ENCODE data around the gene IL1B.

IL1B gene

GRCh38 chr2:112839407-112840067, 3.0 kb upstream of the IL1B start:
- no peaks in the 10 kb centered on the region for H3K36me3 ChIP-seq (ENCODE audit: low read length)
- no peak overlapping the region for H3K9ac ChIP-seq (ENCODE audit: low read length)
- no peak overlapping the region for H2AFZ ChIP-seq (ENCODE audit: low read depth, low read length, severe bottlenecking)
- H3K9me2 ChIP-seq (replicated peaks; ENCODE audit: insufficient read depth, low read length): no peaks in the 10 kb centered on the region
- no peaks in the 10 kb centered on the region for H3K79me2 ChIP-seq (ENCODE audit: insufficient read depth, low read length)
- H3K27me3 ChIP-seq (ENCODE audit: low read length): no peaks in the 10 kb centered on the region
- H3K4me2 ChIP-seq (ENCODE audit: low read depth, low read length, poor library complexity, severe bottlenecking): no peak overlapping the region
- H3K27ac ChIP-seq (ENCODE audit: low read depth, low read length): no peak overlapping the region
- H3F3A ChIP-seq (ENCODE audit: insufficient read depth): no peaks in the 10 kb centered on the region
- H4K20me1 ChIP-seq (ENCODE audit: low read depth, low read length): no peaks in the 10 kb centered on the region
- no peaks in the 10 kb centered on the region for H3K9me3 ChIP-seq (ENCODE audit: insufficient read depth, low read length)
- H3K4me3 ChIP-seq (ENCODE audit: insufficient read depth, low read length, poor library complexity, severe bottlenecking): no peak overlapping the region
- TF ChIP-seq CTCF (IDR thresholded peaks at IDR 0.05; ENCODE audit: insufficient read depth, low read length, poor library complexity, severe bottlenecking) (no peak), EZH2phosphoT487 (conservative IDR thresholded peaks at IDR 0.05; ENCODE audit: low read length) (no peak)

- no peaks in the 10 kb centered on the region for H3K9me3 ChIP-seq (ENCODE audit: insufficient read depth, low read length)
- no peaks in the 10 kb centered on the region for H3K79me2 ChIP-seq (ENCODE audit: insufficient read depth, low read length)
- no peak overlapping the region for H3K4me2 ChIP-seq (ENCODE audit: low read depth, low read length, poor library complexity, severe bottlenecking)
- H4K20me1 ChIP-seq (ENCODE audit: low read depth, low read length): no peaks in the 10 kb centered on the region
- no peak overlapping the region for H3K9ac ChIP-seq (ENCODE audit: low read length)
- no peak overlapping the region for H3K27ac ChIP-seq (ENCODE audit: low read depth, low read length)
- H3K4me3 ChIP-seq (ENCODE audit: insufficient read depth, low read length, poor library complexity, severe bottlenecking): no peak overlapping the region
- H3F3A ChIP-seq (ENCODE audit: insufficient read depth): no peaks in the 10 kb centered on the region
- no peak overlapping the region for H2AFZ ChIP-seq (ENCODE audit: low read depth, low read length, severe bottlenecking)
- H3K27me3 ChIP-seq (ENCODE audit: low read length): no peaks in the 10 kb centered on the region
- H3K9me2 ChIP-seq (replicated peaks; ENCODE audit: insufficient read depth, low read length): no peaks in the 10 kb centered on the region
- H3K36me3 ChIP-seq (ENCODE audit: low read length): no peaks in the 10 kb centered on the region
- TF ChIP-seq CTCF (IDR thresholded peaks at IDR 0.05; ENCODE audit: insufficient read depth, low read length, poor library complexity, severe bottlenecking) (no peak), EZH2phosphoT487 (conservative IDR thresholded peaks at IDR 0.05; ENCODE audit: low read length) (no peak)
Measured at GRCh38 chr2:112836163-112836560, 417 bp downstream of the IL1B start.

GRCh38 chr2:112835536-112836162, 930 bp downstream of the IL1B start:
- Histone ChIP-seq H3K4me2 (ENCODE audit: low read depth, low read length, poor library complexity, severe bottlenecking) (no peak overlapping the region), H2AFZ (ENCODE audit: low read depth, low read length, severe bottlenecking) (no peak overlapping the region)
- TF ChIP-seq EZH2phosphoT487 (conservative IDR thresholded peaks at IDR 0.05; ENCODE audit: low read length) (no peak), CTCF (IDR thresholded peaks at IDR 0.05; ENCODE audit: insufficient read depth, low read length, poor library complexity, severe bottlenecking) (no peak)

More at GRCh38 chr2:112835536-112836162, 930 bp downstream of the IL1B start:
- Histone ChIP-seq H3F3A (ENCODE audit: insufficient read depth) (no peaks in the 10 kb centered on the region), H3K9ac (ENCODE audit: low read length) (no peak overlapping the region), H3K9me3 (ENCODE audit: insufficient read depth, low read length) (no peaks in the 10 kb centered on the region), H4K20me1 (ENCODE audit: low read depth, low read length) (no peaks in the 10 kb centered on the region), H3K9me2 (replicated peaks; ENCODE audit: insufficient read depth, low read length) (no peaks in the 10 kb centered on the region), H3K27me3 (ENCODE audit: low read length) (no peaks in the 10 kb centered on the region), H3K36me3 (ENCODE audit: low read length) (no peaks in the 10 kb centered on the region), H3K27ac (ENCODE audit: low read depth, low read length) (no peak overlapping the region), H3K79me2 (ENCODE audit: insufficient read depth, low read length) (no peaks in the 10 kb centered on the region), H3K4me3 (ENCODE audit: insufficient read depth, low read length, poor library complexity, severe bottlenecking) (no peak overlapping the region)
